SU-DHL-6 (cell line): ENCODE measurements around the gene BAZ1A.

ENCODE experiments used
- H2AFZ ChIP-seq: fragments of 200-600 bp; sonication (generic); 2 replicates; pipeline ENCODE4 v1.6.1; 2014; ENCODE audit warnings: low read depth, mild to moderate bottlenecking, moderate library complexity, mixed read lengths, antibody characterized with exemption, low read length; ENCODE audit not compliant: severe bottlenecking
- H3F3A ChIP-seq: fragments of 200-600 bp; shearing (Covaris generic); 2 replicates; pipeline ENCODE4 v1.6.0; 2016; ENCODE audit warnings: antibody characterized with exemption, mild to moderate bottlenecking; ENCODE audit not compliant: insufficient read depth
- H3K27ac ChIP-seq: fragments of 200-600 bp; sonication (generic); 2 replicates; pipeline ENCODE4 v1.5.1; 2016; ENCODE audit warnings: low read depth, mild to moderate bottlenecking, low read length, moderate library complexity, mixed read lengths
- H3K27me3 ChIP-seq: fragments of 200-600 bp; sonication (generic), shearing (Covaris generic); 2 replicates; pipeline ENCODE4 v1.6.0; 2014; ENCODE audit warnings: mild to moderate bottlenecking, low read length
- H3K36me3 ChIP-seq: fragments of 200-600 bp; sonication (generic); 2 replicates; pipeline ENCODE4 v1.6.1; 2014; ENCODE audit warnings: mild to moderate bottlenecking, low read length, mixed read lengths
- H3K4me2 ChIP-seq: fragments of 300-600, 200-600 bp; shearing (Covaris generic), sonication (generic); 2 replicates; pipeline ENCODE4 v1.6.0; 2014; ENCODE audit warnings: low read length, low read depth, mild to moderate bottlenecking; ENCODE audit not compliant: poor library complexity, severe bottlenecking
- H3K4me3 ChIP-seq: fragments of 200-600 bp; sonication (generic); 2 replicates; pipeline ENCODE4 v1.5.1; 2014; ENCODE audit warnings: antibody characterized with exemption, low read length, mild to moderate bottlenecking, mixed read lengths; ENCODE audit not compliant: insufficient read depth, poor library complexity, severe bottlenecking
- H3K79me2 ChIP-seq: fragments of 200-600 bp; sonication (generic); 2 replicates; pipeline ENCODE4 v1.6.1; 2014; ENCODE audit warnings: mild to moderate bottlenecking, low read length, moderate library complexity; ENCODE audit not compliant: insufficient read depth
- H3K9ac ChIP-seq: fragments of 200-600 bp; sonication (generic); 2 replicates; pipeline ENCODE4 v1.7.0; 2014; ENCODE audit warnings: mild to moderate bottlenecking, low read length
- H3K9me2 ChIP-seq: fragments of 200-600 bp; sonication (generic); replicated peaks from 2 replicates; pipeline ENCODE4 v1.6.1; 2014; ENCODE audit warnings: low read length; ENCODE audit not compliant: insufficient read depth
- H3K9me3 ChIP-seq: fragments of 200-600 bp; sonication (generic); 2 replicates; pipeline ENCODE4 v1.6.1; 2014; ENCODE audit warnings: low read length, mixed read lengths; ENCODE audit not compliant: insufficient read depth
- H4K20me1 ChIP-seq: fragments of 200-600 bp; sonication (generic); 2 replicates; pipeline ENCODE4 v1.6.1; 2014; ENCODE audit warnings: low read depth, mild to moderate bottlenecking, antibody characterized with exemption, low read length, moderate library complexity, mixed read lengths
- CTCF ChIP-seq: fragments of 200-600 bp; sonication (generic); IDR thresholded peaks from one replicate; pipeline ENCODE4 v1.5.1; 2017; ENCODE audit warnings: antibody characterized with exemption, mild to moderate bottlenecking, low read length, moderate library complexity; ENCODE audit not compliant: insufficient read depth, poor library complexity, severe bottlenecking
- EZH2phosphoT487 ChIP-seq: fragments of 200-600 bp; sonication (generic), shearing (Covaris generic); conservative IDR thresholded peaks from 2 replicates; pipeline ENCODE4 v1.6.1; 2018; ENCODE audit warnings: mild to moderate bottlenecking, antibody characterized with exemption, low read length, moderate library complexity, mixed read lengths

Gene BAZ1A

GRCh38 chr14:34710744-34711143 is 164.4 kb downstream of the BAZ1A start:
- H3K9me3 ChIP-seq: no peaks in the 10 kb centered on the region
- no peak overlapping the region for H3K4me2 ChIP-seq
- no peak overlapping the region for H3K4me3 ChIP-seq
- no peaks in the 10 kb centered on the region for H3K79me2 ChIP-seq
- H3K27me3 ChIP-seq: no peaks in the 10 kb centered on the region
- H3K9ac ChIP-seq: no peak overlapping the region
- no peaks in the 10 kb centered on the region for H4K20me1 ChIP-seq
- no peaks in the 10 kb centered on the region for H3K9me2 ChIP-seq
- TF ChIP-seq CTCF: no peak
- no peak for TF ChIP-seq EZH2phosphoT487
- peaks cover 9% of the 10 kb centered on the region for H3F3A ChIP-seq
- H3K36me3 ChIP-seq: peaks cover 10% of the 10 kb centered on the region; the same call in 1 of the 2 replicates
- no peak overlapping the region for H3K27ac ChIP-seq
- no peak overlapping the region for H2AFZ ChIP-seq

GRCh38 chr14:34710006-34710405 is 165.2 kb downstream of the BAZ1A start:
- Histone ChIP-seq H2AFZ (no peak overlapping the region), H3K4me3 (no peak overlapping the region), H3F3A (peaks cover 3% of the 10 kb centered on the region; the same call in 1 of the 2 replicates), H3K9me3 (no peaks in the 10 kb centered on the region), H3K9me2 (no peaks in the 10 kb centered on the region), H3K4me2 (no peak overlapping the region), H3K27me3 (no peaks in the 10 kb centered on the region), H3K27ac (no peak overlapping the region), H4K20me1 (no peaks in the 10 kb centered on the region), H3K9ac (no peak overlapping the region), H3K79me2 (no peaks in the 10 kb centered on the region), H3K36me3 (peaks cover 10% of the 10 kb centered on the region; the same call in 1 of the 2 replicates)
- TF ChIP-seq CTCF: no peak

GRCh38 chr14:34707722-34708121 is 167.4 kb downstream of the BAZ1A start:
- no peak overlapping the region for H3K9ac ChIP-seq
- H3K27ac ChIP-seq: no peak overlapping the region
- no peaks in the 10 kb centered on the region for H3K79me2 ChIP-seq
- no peak overlapping the region for H3K4me2 ChIP-seq
- H3K9me2 ChIP-seq: no peaks in the 10 kb centered on the region
- H3F3A ChIP-seq: no peaks in the 10 kb centered on the region; the same call in 1 of the 2 replicates
- no peaks in the 10 kb centered on the region for H3K27me3 ChIP-seq
- H3K36me3 ChIP-seq: peaks cover 9% of the 10 kb centered on the region; the same call in 1 of the 2 replicates
- H3K9me3 ChIP-seq: no peaks in the 10 kb centered on the region
- no peak overlapping the region for H3K4me3 ChIP-seq
- no peak overlapping the region for H2AFZ ChIP-seq
- no peak for TF ChIP-seq EZH2phosphoT487
- TF ChIP-seq CTCF: no peak
- no peaks in the 10 kb centered on the region for H4K20me1 ChIP-seq
